GM12891 (cell line): ENCODE data around the gene CA10.

Experiments used
- POLR2A ChIP-seq: IDR thresholded peaks from 2 replicates; pipeline ENCODE4 v1.6.1; 2011; ENCODE audit warnings: low read depth, low read length, control low read depth
- POLR2AphosphoS5 ChIP-seq: IDR thresholded peaks from 2 replicates; pipeline ENCODE4 v1.6.1; 2011; ENCODE audit warnings: low read depth, low read length, control low read depth
- TAF1 ChIP-seq: IDR thresholded peaks from 2 replicates; pipeline ENCODE4 v1.6.1; 2011; ENCODE audit warnings: low read depth, low read length, control low read depth

GRCh38 chr17:51794466-51794865 is 364.0 kb downstream of the CA10 start:
- TF ChIP-seq POLR2A = no peak
- TF ChIP-seq POLR2AphosphoS5 = no peak
- no peak for TF ChIP-seq TAF1
